Caco-2 (cell line): Measurements from ENCODE around the gene ZMPSTE24. TPM values are rescaled to one million over a fixed set of nuclear protein-coding genes. Genes with fewer than 3 reads are reported as not detected.

Experiments used
- BruUV-seq: library from RNA; stranded (reverse); fragments of 400-500 nt; replicated peaks from 2 replicates; lab custom pipeline; 2021; lab: Mats Ljungman, UMichigan
- CTCF ChIA-PET: fragments of 300-600 bp; sonication (Branson Sonifier 250); formaldehyde crosslinking; loops from one replicate; lab custom pipeline; 2022; ENCODE audit warnings: antibody characterized with exemption; lab: Charles Lee
- POLR2A ChIA-PET: fragments of 300-600 bp; sonication (Branson Sonifier 250); formaldehyde crosslinking; loops from one replicate; lab custom pipeline; 2022; ENCODE audit warnings: antibody characterized with exemption; lab: Charles Lee
- DNase-seq, 2 experiments: peaks; one replicate each; pipeline versions ENCODE4 v3.0.0 to v3.0.0-alpha.2; 2020 to 2022
- H3K27me3 ChIP-seq: replicated peaks from 2 replicates; pipeline ENCODE4 v1.6.0; 2011; ENCODE audit warnings: low read length; ENCODE audit not compliant: control insufficient read depth, insufficient read depth
- H3K36me3 ChIP-seq: 2 replicates; pipeline ENCODE4 v1.5.1; 2011; ENCODE audit warnings: low read length; ENCODE audit not compliant: control insufficient read depth, insufficient read depth
- H3K4me1 ChIP-seq: fragments of 250-450 bp; sonication (Bioruptor Pico); 2 replicates; pipeline ENCODE4 v1.5.1; 2020; ENCODE audit warnings: mild to moderate bottlenecking
- H3K4me3 ChIP-seq: 2 replicates; pipeline ENCODE4 v1.5.1; 2011; ENCODE audit warnings: low read depth, mild to moderate bottlenecking, control low read depth, low read length
- H3K9me3 ChIP-seq: fragments of 250-450 bp; sonication (Bioruptor Pico); 2 replicates; pipeline ENCODE4 v1.5.1; 2020; ENCODE audit warnings: mild to moderate bottlenecking, moderate library complexity
- H3K27ac Mint-ChIP-seq: one replicate; pipeline ENCODE4 v1.8.0; 2022; ENCODE audit warnings: mixed read lengths; ENCODE audit not compliant: unreplicated experiment
- H3K27me3 Mint-ChIP-seq: one replicate; pipeline ENCODE4 v1.8.0; 2022; ENCODE audit warnings: mixed read lengths; ENCODE audit not compliant: insufficient read depth, unreplicated experiment
- H3K36me3 Mint-ChIP-seq: one replicate; pipeline ENCODE4 v1.8.0; 2022; ENCODE audit warnings: mild to moderate bottlenecking, mixed read lengths; ENCODE audit not compliant: insufficient read depth, unreplicated experiment
- H3K4me1 Mint-ChIP-seq: one replicate; pipeline ENCODE4 v1.8.0; 2022; ENCODE audit warnings: low read depth, mixed read lengths; ENCODE audit not compliant: unreplicated experiment
- H3K4me3 Mint-ChIP-seq: one replicate; pipeline ENCODE4 v1.8.0; 2022; ENCODE audit warnings: mild to moderate bottlenecking, moderate library complexity, mixed read lengths; ENCODE audit not compliant: unreplicated experiment
- H3K9me3 Mint-ChIP-seq: one replicate; pipeline ENCODE4 v1.8.0; 2022; ENCODE audit warnings: mixed read lengths; ENCODE audit not compliant: unreplicated experiment
- CTCF ChIP-seq, 2 experiments: fragments of 200-600 bp in 1 of 2; IDR thresholded peaks; 1 replicate in 1 of 2; 2 replicates in 1 of 2; pipeline versions ENCODE4 v1.5.1 to v1.8.0; 2011 to 2022; ENCODE audit warnings: antibody characterized with exemption in 1 of 2, control low read depth in 1 of 2, inconsistent platforms in 1 of 2, low read depth in 1 of 2, low read length in 1 of 2, mild to moderate bottlenecking in 1 of 2, moderate library complexity in 1 of 2; ENCODE audit not compliant: insufficient read depth in 1 of 2, severe bottlenecking in 1 of 2, unreplicated experiment in 1 of 2
- intact Hi-C: fragments of 100-400 bp; cut with micrococcal nuclease; formaldehyde crosslinking; loops from one replicate; pipeline ENCODE4 v1.10.0; 2022; ENCODE audit not compliant: unreplicated experiment
- total RNA-seq: library from RNA; stranded (reverse); gene quantifications from 2 replicates; pipeline ENCODE4 v1.2.3, GENCODE V29; 2022

The ZMPSTE24 gene
- total RNA-seq, 1 experiment from 2014 or later, result 37.9 TPM

GRCh38 chr1:40337443-40337842 lies 79.4 kb downstream of the ZMPSTE24 start:
- intact Hi-C loops, result no loop called here
- Mint-ChIP-seq H3K4me3 (no peak overlapping the region), H3K27me3 (no peaks in the 10 kb centered on the region), H3K27ac (no peak overlapping the region), H3K4me1 (peaks cover 8% of the 10 kb centered on the region), H3K9me3 (no peaks in the 10 kb centered on the region), H3K36me3 (peaks cover 6% of the 10 kb centered on the region)
- DNase-seq, result no peak
- Histone ChIP-seq H3K27me3 (no peaks in the 10 kb centered on the region), H3K4me3 (no peak overlapping the region), H3K9me3 (no peaks in the 10 kb centered on the region), H3K36me3 (no peaks in the 10 kb centered on the region), H3K4me1 (no peaks in the 10 kb centered on the region)
- no TSS peak for BruUV-seq
- TF ChIP-seq CTCF (IDR thresholded peaks at IDR 0.05; ENCODE audit: insufficient read depth in 1 of 2, low read depth in 1 of 2, low read length in 1 of 2, severe bottlenecking in 1 of 2, unreplicated experiment in 1 of 2), result no peak
- ChIA-PET POLR2A (no interaction called here), CTCF (interaction anchor here (0.5 to 2.7 kb wide), 3 partner anchors 16 to 297 kb away, joined by 3 to 15 read pairs (median 6); partner anchors contain the start of gene CAP1)

GRCh38 chr1:40338745-40339419 lies 80.8 kb downstream of the ZMPSTE24 start:
- Histone ChIP-seq H3K9me3 (no peaks in the 10 kb centered on the region), H3K4me3 (no peak overlapping the region), H3K4me1 (no peaks in the 10 kb centered on the region), H3K36me3 (no peaks in the 10 kb centered on the region), H3K27me3 (no peaks in the 10 kb centered on the region)
- no TSS peak for BruUV-seq
- peaks cover 8% of the 10 kb centered on the region for H3K4me1 Mint-ChIP-seq
- H3K9me3 Mint-ChIP-seq, result no peaks in the 10 kb centered on the region
- intact Hi-C loops, result loop anchor here (1.0 kb wide), 2 partner anchors 195 to 261 kb away; no protein-coding TSS in a partner anchor
- peak overlapping the region; percentile 7 for H3K4me3 Mint-ChIP-seq
- no peak overlapping the region for H3K27ac Mint-ChIP-seq
- H3K36me3 Mint-ChIP-seq, result peaks cover 6% of the 10 kb centered on the region
- peak; percentile 83 to 89 for TF ChIP-seq CTCF (IDR thresholded peaks at IDR 0.05; ENCODE audit: insufficient read depth in 1 of 2, low read depth in 1 of 2, low read length in 1 of 2, severe bottlenecking in 1 of 2, unreplicated experiment in 1 of 2)
- ChIA-PET CTCF (interaction anchor here (0.6 to 2.7 kb wide), 24 partner anchors 13 to 367 kb away, joined by 3 to 29 read pairs (median 4); partner anchors contain the start of genes CAP1, RLF, SMAP2 and TMCO2), POLR2A (interaction anchor here (0.5 kb wide), 1 partner anchor 244 kb away, joined by 5 read pairs; no protein-coding TSS in a partner anchor)
- H3K27me3 Mint-ChIP-seq, result no peaks in the 10 kb centered on the region
- peak; percentile 83 to 84 for DNase-seq

DNA sequence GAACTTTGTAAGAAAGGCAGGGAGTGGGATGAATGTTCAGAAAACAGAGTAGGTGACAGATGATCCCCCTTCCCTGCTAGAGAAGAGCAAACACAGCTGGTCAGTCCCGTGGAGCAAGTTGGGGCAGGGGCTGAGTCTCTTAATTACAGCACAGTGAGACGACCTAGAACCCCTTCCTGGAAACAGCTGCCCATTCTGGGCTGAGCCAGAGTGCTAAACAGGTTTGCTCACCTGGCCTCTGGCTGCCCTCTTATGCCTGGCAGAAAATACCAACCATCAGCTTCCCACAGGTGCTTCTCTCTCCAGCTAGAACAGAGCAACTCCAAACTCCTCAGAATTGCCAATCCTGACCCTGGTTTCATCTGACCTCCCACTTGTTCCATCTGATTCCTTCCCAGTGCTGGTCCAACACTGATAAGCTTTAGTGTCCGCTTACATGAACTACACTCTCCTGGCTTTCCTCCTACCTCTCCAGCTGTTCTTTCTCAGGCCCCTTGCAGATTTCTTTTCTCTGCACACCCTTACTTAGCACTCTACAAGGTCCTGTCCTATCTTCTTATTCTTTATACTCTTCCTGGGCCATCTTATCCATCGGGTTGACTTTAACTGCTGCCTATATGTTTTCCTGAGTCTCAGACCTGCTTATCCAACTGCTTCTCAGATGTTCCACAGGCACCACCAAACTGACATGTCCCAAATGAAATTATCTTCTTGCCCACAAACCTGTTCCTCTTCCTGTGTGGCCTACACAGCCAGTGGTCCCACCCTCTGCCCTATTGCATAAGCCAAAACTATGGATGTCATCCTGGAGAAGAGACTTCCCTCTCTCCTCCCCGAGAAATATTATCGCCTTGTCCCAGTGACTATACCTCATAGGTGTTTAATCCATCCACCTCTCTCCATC lies 81.6 kb downstream of the ZMPSTE24 start:
- no peak overlapping the region for H3K27ac Mint-ChIP-seq
- no peak for DNase-seq
- peak overlapping the region; percentile 1 for H3K4me3 Mint-ChIP-seq
- intact Hi-C loops, result no loop called here
- ChIA-PET POLR2A (interaction anchor here (0.6 kb wide), 1 partner anchor 320 kb away, joined by 5 read pairs; no protein-coding TSS in a partner anchor), CTCF (interaction anchor here (0.8 to 2.7 kb wide), 12 partner anchors 23 to 302 kb away, joined by 3 to 29 read pairs (median 5); partner anchors contain the start of genes CAP1, RLF and SMAP2)
- H3K9me3 ChIP-seq, result no peaks in the 10 kb centered on the region
- no peaks in the 10 kb centered on the region for H3K9me3 Mint-ChIP-seq
- no peaks in the 10 kb centered on the region for H3K27me3 Mint-ChIP-seq
- H3K4me3 ChIP-seq, result no peak overlapping the region
- no peaks in the 10 kb centered on the region for H3K36me3 ChIP-seq
- no peaks in the 10 kb centered on the region for H3K4me1 ChIP-seq
- peaks cover 6% of the 10 kb centered on the region for H3K36me3 Mint-ChIP-seq
- peaks cover 8% of the 10 kb centered on the region for H3K4me1 Mint-ChIP-seq
- no TSS peak for BruUV-seq
- no peaks in the 10 kb centered on the region for H3K27me3 ChIP-seq
- no peak for TF ChIP-seq CTCF (IDR thresholded peaks at IDR 0.05; ENCODE audit: insufficient read depth in 1 of 2, low read depth in 1 of 2, low read length in 1 of 2, severe bottlenecking in 1 of 2, unreplicated experiment in 1 of 2)
